H1 (cell line): ENCODE results near the gene NSUN6. TPM values are rescaled to one million over a fixed set of nuclear protein-coding genes. Genes with fewer than 3 reads are reported as not detected.
A peak's percentile ranks its signal among the peaks of the same experiment; 100 is the strongest.

Source experiments
- CTCF ChIA-PET: fragments of 300-600 bp; sonication (Branson Sonifier 250); formaldehyde crosslinking; loops from one replicate; lab custom pipeline; 2021; ENCODE audit not compliant: partially characterized antibody; lab: Charles Lee
- POLR2A ChIA-PET: fragments of 300-600 bp; sonication (Branson Sonifier 250); formaldehyde crosslinking; loops from one replicate; lab custom pipeline; 2021; ENCODE audit warnings: inconsistent platforms; ENCODE audit not compliant: partially characterized antibody; lab: Charles Lee
- DNase-seq, 2 experiments: peaks; one replicate each; pipeline versions ENCODE4 v3.0.0 to v3.0.0-alpha.2; 2010 to 2022; ENCODE audit warnings: low spot score in 2 of 2, low read depth in 1 of 2, mixed read lengths in 1 of 2
- FAIRE-seq: peaks from 2 replicates; lab custom pipeline; 2011; peaks lifted over from hg19 to GRCh38; lab: Jason Lieb, UNC
- H2AFZ ChIP-seq: 2 replicates; pipeline ENCODE4 v1.8.1; 2012; ENCODE audit warnings: low read length, inconsistent platforms
- H2AK5ac ChIP-seq: 2 replicates; pipeline ENCODE4 v1.6.1; 2013; ENCODE audit warnings: low read depth, low read length
- H2BK120ac ChIP-seq: replicated peaks from 2 replicates; pipeline ENCODE3; 2013; ENCODE audit warnings: low read depth, low read length, inconsistent platforms
- H2BK12ac ChIP-seq: 2 replicates; pipeline ENCODE4 v1.6.1; 2013; ENCODE audit warnings: low read depth, low read length
- H2BK15ac ChIP-seq: 2 replicates; pipeline ENCODE4 v1.6.1; 2013; ENCODE audit warnings: low read length
- H2BK20ac ChIP-seq: 2 replicates; pipeline ENCODE4 v1.6.1; 2013; ENCODE audit warnings: low read length
- H2BK5ac ChIP-seq: 2 replicates; pipeline ENCODE4 v1.6.1; 2013; ENCODE audit warnings: low read depth, low read length
- H3K14ac ChIP-seq: 2 replicates; pipeline ENCODE4 v1.6.1; 2013; ENCODE audit warnings: inconsistent platforms; ENCODE audit not compliant: insufficient read length
- H3K18ac ChIP-seq: 2 replicates; pipeline ENCODE4 v1.6.1; 2013; ENCODE audit warnings: low read length; ENCODE audit errors: extremely low read depth
- H3K23ac ChIP-seq: 2 replicates; pipeline ENCODE4 v1.6.1; 2013; ENCODE audit warnings: inconsistent platforms; ENCODE audit not compliant: insufficient read length
- H3K23me2 ChIP-seq: 2 replicates; pipeline ENCODE4 v1.6.1; 2013; ENCODE audit warnings: low read depth, low read length
- H3K27ac ChIP-seq: 2 replicates; pipeline ENCODE4 v1.6.1; 2011; ENCODE audit warnings: low read depth, low read length, inconsistent platforms
- H3K27me3 ChIP-seq, 4 experiments: replicated peaks in 1 of 4; 1 replicate in 1 of 4; 2 replicates in 3 of 4; pipeline versions ENCODE4 v1.6.1 to v1.8.1; 2011 to 2013; ENCODE audit warnings: low read length in 3 of 4, mild to moderate bottlenecking in 3 of 4, inconsistent platforms in 2 of 4, mixed read lengths in 2 of 4, moderate library complexity in 1 of 4; ENCODE audit not compliant: control insufficient read depth in 3 of 4, insufficient read depth in 3 of 4; ENCODE audit errors: extremely low read depth in 1 of 4
- H3K36me3 ChIP-seq, 4 experiments: 2 replicates each; pipeline versions ENCODE4 v1.6.1 to v1.8.1; 2011 to 2013; ENCODE audit warnings: mild to moderate bottlenecking in 4 of 4, low read length in 3 of 4, moderate library complexity in 2 of 4, control low read depth in 1 of 4, inconsistent platforms in 1 of 4; ENCODE audit not compliant: insufficient read depth in 4 of 4, control insufficient read depth in 2 of 4
- H3K4ac ChIP-seq: replicated peaks from 2 replicates; pipeline ENCODE3; 2013; ENCODE audit warnings: low read length, low read depth, mixed read lengths, inconsistent platforms; ENCODE audit not compliant: insufficient read length
- H3K4me1 ChIP-seq, 4 experiments: replicated peaks in 1 of 4; 1 replicate in 1 of 4; 2 replicates in 3 of 4; pipeline versions ENCODE4 v1.6.1 to v1.8.1; 2011 to 2013; ENCODE audit warnings: low read length in 3 of 4, inconsistent platforms in 2 of 4, mixed read lengths in 1 of 4; ENCODE audit not compliant: insufficient read depth in 4 of 4, control insufficient read depth in 3 of 4
- H3K4me2 ChIP-seq, 2 experiments: 2 replicates each; pipeline versions ENCODE4 v1.6.1 to v1.8.1; 2011 to 2013; ENCODE audit warnings: low read depth in 2 of 2, low read length in 2 of 2, control low read depth in 1 of 2, inconsistent platforms in 1 of 2, mild to moderate bottlenecking in 1 of 2; ENCODE audit not compliant: insufficient read depth in 1 of 2
- H3K4me3 ChIP-seq, 4 experiments: fragments of 200-600, 300-600 bp in 1 of 4; sonication (generic), shearing (Covaris generic), sonication (Bioruptor Twin) in 1 of 4; 2 replicates each; pipeline versions ENCODE4 v1.5.1 to v1.8.1; 2011 to 2016; ENCODE audit warnings: low read length in 4 of 4, low read depth in 3 of 4, control low read depth in 2 of 4, inconsistent platforms in 2 of 4, mild to moderate bottlenecking in 2 of 4, mixed read lengths in 1 of 4, moderate library complexity in 1 of 4; ENCODE audit not compliant: insufficient read depth in 2 of 4; ENCODE audit errors: extremely low read depth in 1 of 4
- H3K56ac ChIP-seq: replicated peaks from 2 replicates; pipeline ENCODE3; 2013; ENCODE audit warnings: low read depth, mild to moderate bottlenecking, mixed read lengths, low read length, inconsistent platforms; ENCODE audit not compliant: insufficient read length
- H3K79me1 ChIP-seq: 2 replicates; pipeline ENCODE4 v1.6.1; 2013; ENCODE audit warnings: low read depth, low read length, control low read depth
- H3K79me2 ChIP-seq, 2 experiments: 2 replicates each; pipeline versions ENCODE4 v1.6.1 to v1.8.1; 2012 to 2013; ENCODE audit warnings: low read length in 2 of 2, mild to moderate bottlenecking in 2 of 2, inconsistent platforms in 1 of 2; ENCODE audit not compliant: insufficient read depth in 2 of 2, control insufficient read depth in 1 of 2
- H3K9ac ChIP-seq, 4 experiments: replicated peaks in 1 of 4; 1 replicate in 1 of 4; 2 replicates in 3 of 4; pipeline versions ENCODE4 v1.6.1 to v1.8.1; 2011 to 2013; ENCODE audit warnings: low read depth in 3 of 4, low read length in 3 of 4, control low read depth in 2 of 4, mild to moderate bottlenecking in 2 of 4, moderate library complexity in 2 of 4, inconsistent platforms in 1 of 4; ENCODE audit errors: extremely low read depth in 1 of 4
- H3K9me3 ChIP-seq, 2 experiments: 2 replicates each; pipeline versions ENCODE4 v1.6.1 to v1.8.1; 2012 to 2013; ENCODE audit warnings: mild to moderate bottlenecking in 2 of 2, moderate library complexity in 2 of 2, control low read depth in 1 of 2, inconsistent platforms in 1 of 2, low read depth in 1 of 2, low read length in 1 of 2, mixed read lengths in 1 of 2; ENCODE audit not compliant: insufficient read depth in 2 of 2
- H4K20me1 ChIP-seq, 2 experiments: replicated peaks in 1 of 2; 2 replicates each; pipeline versions ENCODE3 to v1.8.1; 2011 to 2013; ENCODE audit warnings: inconsistent platforms in 2 of 2, low read length in 2 of 2, mild to moderate bottlenecking in 1 of 2; ENCODE audit not compliant: insufficient read depth in 2 of 2, control insufficient read depth in 1 of 2
- H4K5ac ChIP-seq: 2 replicates; pipeline ENCODE4 v1.6.1; 2013; ENCODE audit warnings: low read length, low read depth, mixed read lengths, inconsistent platforms; ENCODE audit not compliant: insufficient read length
- H4K8ac ChIP-seq: 2 replicates; pipeline ENCODE4 v1.8.0; 2013; ENCODE audit warnings: mild to moderate bottlenecking, moderate library complexity, low read length, inconsistent platforms; ENCODE audit not compliant: insufficient read depth; ENCODE audit errors: extremely low read depth
- H4K91ac ChIP-seq: replicated peaks from 2 replicates; pipeline ENCODE3; 2013; ENCODE audit warnings: low read length, mixed read lengths, inconsistent platforms; ENCODE audit not compliant: insufficient read length
- BRCA1 ChIP-seq: IDR thresholded peaks from 2 replicates; pipeline ENCODE4 v1.6.1; 2012; ENCODE audit warnings: low read depth, low read length, improper control_type of control experiment
- CREB1 ChIP-seq: IDR thresholded peaks from 2 replicates; pipeline ENCODE4 v1.6.1; 2012; ENCODE audit warnings: inconsistent platforms
- POLR2A ChIP-seq, 2 experiments: IDR thresholded peaks; 1 replicate in 1 of 2; 2 replicates in 1 of 2; pipeline ENCODE4 v1.6.1; 2011; ENCODE audit warnings: low read depth in 2 of 2, low read length in 2 of 2, mild to moderate bottlenecking in 2 of 2; ENCODE audit errors: control extremely low read depth in 1 of 2
- RAD21 ChIP-seq, 2 experiments: IDR thresholded peaks in 1 of 2; conservative IDR thresholded peaks in 1 of 2; 2 replicates each; pipeline ENCODE4 v1.6.1; 2011; ENCODE audit warnings: low read depth in 2 of 2, low read length in 2 of 2, improper control_type of control experiment in 1 of 2, inconsistent platforms in 1 of 2, mild to moderate bottlenecking in 1 of 2, moderate library complexity in 1 of 2
- SAP30 ChIP-seq: fragments of 300-600 bp; sonication (generic); IDR thresholded peaks from 2 replicates; pipeline ENCODE4 v1.7.1; 2012; ENCODE audit warnings: low read length, moderate library complexity, mild to moderate bottlenecking, inconsistent platforms; ENCODE audit not compliant: insufficient read depth, insufficient replicate concordance
- TAF1 ChIP-seq: IDR thresholded peaks from 2 replicates; pipeline ENCODE4 v1.6.1; 2011; ENCODE audit warnings: mild to moderate bottlenecking, low read depth, low read length
- TBP ChIP-seq: IDR thresholded peaks from 2 replicates; pipeline ENCODE4 v1.6.1; 2011; ENCODE audit warnings: low read depth, low read length, improper control_type of control experiment
- WGBS, 2 experiments: shearing (Covaris generic) in 1 of 2; methylation state at CpG; one replicate each; pipeline versions ENCODE4 v1.1.6 to v1.1.7; 2013 to 2015; ENCODE audit warnings: low lambda C conversion rate in 2 of 2, mixed read lengths in 2 of 2, inconsistent platforms in 1 of 2, low coverage in 1 of 2, missing lambda C conversion rate in 1 of 2; ENCODE audit not compliant: insufficient replicate concordance in 2 of 2, insufficient coverage in 1 of 2, insufficient read length in 1 of 2; ENCODE audit errors: extremely low coverage in 1 of 2, missing lambda C conversion rate in 1 of 2; 5-methylcytosine and 5-hydroxymethylcytosine counted together
- polyA plus RNA-seq, 7 experiments: library from polyadenylated mRNA; depleted of rRNA in 3 of 7; stranded (reverse) in 5 of 7; unstranded in 2 of 7; fragments of >200 nt in 5 of 7; fragments of 200-250 nt in 2 of 7; gene quantifications; 1 replicate in 5 of 7; 2 replicates in 1 of 7; 4 replicates in 1 of 7; pipeline versions ENCODE4 v1.2.1 to v1.2.3, GENCODE V29; 2011 to 2013; ENCODE audit warnings: missing spikeins in 2 of 7, mixed read lengths in 2 of 7
- total RNA-seq: library from RNA; stranded (reverse); fragmentation: NEBNext Ultra II Directional; extraction: Animal tissue kit (Norgen Biotek cat#: 25700); gene quantifications from 2 replicates; pipeline ENCODE4 v1.2.1, GENCODE V29; 2021
- TF ChIP-seq, protein P1 (sequence below), 3 experiments: IDR thresholded peaks; 1 replicate in 2 of 3; 2 replicates in 1 of 3; pipeline versions ENCODE4 v1.5.1 to v1.6.1; 2011; ENCODE audit warnings: low read length in 3 of 3, mild to moderate bottlenecking in 3 of 3, inconsistent platforms in 2 of 3, low read depth in 1 of 3, moderate library complexity in 1 of 3; ENCODE audit not compliant: insufficient read depth in 1 of 3; ENCODE audit errors: control extremely low read depth in 1 of 3

The NSUN6 gene
- total and polyA plus RNA-seq, 2 of the 8 experiments (the other 6 are each of a cell fraction or from before 2014, with no cell fraction given), result 5.9 to 14.4 TPM

DNA sequence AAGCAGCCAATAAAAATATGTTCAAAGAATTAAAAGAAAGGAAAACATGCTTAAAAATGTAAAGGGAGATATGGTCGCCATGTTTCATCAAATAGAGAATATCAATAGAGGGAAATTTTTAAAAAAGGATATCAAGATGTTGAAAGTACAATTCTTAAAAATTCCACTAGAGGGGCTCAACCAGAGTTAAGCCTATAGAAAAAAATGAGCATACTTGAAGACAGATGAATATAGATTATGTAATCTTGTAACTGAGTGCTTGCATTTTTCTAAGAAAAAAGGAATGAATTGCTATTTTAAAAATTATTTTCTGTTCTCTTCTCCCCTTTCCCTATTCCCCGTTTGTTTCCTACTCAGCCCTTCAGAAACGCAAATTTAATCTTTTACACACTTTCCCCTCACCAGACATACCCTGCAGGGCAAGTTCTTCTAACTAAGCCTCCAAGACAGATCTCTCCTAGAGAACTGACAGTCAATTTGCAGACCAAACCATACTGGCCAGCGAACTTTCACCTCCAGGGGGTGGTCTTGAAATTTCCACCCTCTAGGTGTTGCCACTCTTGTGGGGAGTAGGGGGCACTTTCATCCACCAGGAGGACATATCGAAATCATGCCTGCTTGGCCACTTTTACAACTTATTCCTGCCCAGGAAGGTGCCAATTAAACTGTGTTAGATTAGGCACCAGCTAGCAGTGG, 67.7 kb downstream of the NSUN6 start:
- WGBS, 2 experiments, result 83% methylated on average over 5 of the region's 5 CpGs; no CpG with 5 or more reads in 1 of the 2 experiments
- no peaks in the 10 kb centered on the region for H3K79me2 ChIP-seq
- H2BK20ac ChIP-seq, result no peak overlapping the region
- CTCF ChIA-PET, result no interaction called here
- H2AK5ac ChIP-seq, result no peak overlapping the region
- no peaks in the 10 kb centered on the region for H3K27me3 ChIP-seq
- H2BK12ac ChIP-seq, result no peak overlapping the region
- no peaks in the 10 kb centered on the region for H4K20me1 ChIP-seq
- no peak overlapping the region for H3K4ac ChIP-seq
- no peak overlapping the region for H2BK15ac ChIP-seq
- H2AFZ ChIP-seq, result no peak overlapping the region
- peaks cover 0 to 3% (median 0%) of the 10 kb centered on the region in 4 experiments; a peak in 1 of 7 replicates for H3K4me1 ChIP-seq
- H4K8ac ChIP-seq, result no peak overlapping the region
- H3K27ac ChIP-seq, result no peak overlapping the region
- H3K4me3 ChIP-seq, result no peak overlapping the region
- no peaks in the 10 kb centered on the region for H3K23me2 ChIP-seq
- no peaks in the 10 kb centered on the region for H3K79me1 ChIP-seq
- H2BK120ac ChIP-seq, result no peak overlapping the region
- H3K18ac ChIP-seq, result no peak overlapping the region
- no peaks in the 10 kb centered on the region for H3K9me3 ChIP-seq
- no peak for DNase-seq
- no peak overlapping the region for H4K5ac ChIP-seq
- no peak overlapping the region for H3K14ac ChIP-seq
- H3K4me2 ChIP-seq, result no peak overlapping the region
- no peak for FAIRE-seq
- no peak overlapping the region for H2BK5ac ChIP-seq
- H3K56ac ChIP-seq, result no peak overlapping the region
- peaks cover 0 to 10% (median 5%) of the 10 kb centered on the region in 4 experiments; a peak in 4 of 8 replicates for H3K36me3 ChIP-seq
- no peak for TF ChIP-seq CREB1
- no peak for TF ChIP-seq POLR2A (IDR thresholded peaks at IDR 0.05; ENCODE audit: control extremely low read depth in 1 of 2, low read depth in 2 of 2, low read length in 2 of 2)
- no peak for TF ChIP-seq TAF1
- TF ChIP-seq RAD21 (IDR thresholded peaks at IDR 0.05 in 1 of 2, conservative IDR thresholded peaks at IDR 0.05 in 1 of 2; ENCODE audit: low read depth in 2 of 2, low read length in 2 of 2), result no peak
- no peak for TF ChIP-seq TBP
- TF ChIP-seq, protein P1, sequence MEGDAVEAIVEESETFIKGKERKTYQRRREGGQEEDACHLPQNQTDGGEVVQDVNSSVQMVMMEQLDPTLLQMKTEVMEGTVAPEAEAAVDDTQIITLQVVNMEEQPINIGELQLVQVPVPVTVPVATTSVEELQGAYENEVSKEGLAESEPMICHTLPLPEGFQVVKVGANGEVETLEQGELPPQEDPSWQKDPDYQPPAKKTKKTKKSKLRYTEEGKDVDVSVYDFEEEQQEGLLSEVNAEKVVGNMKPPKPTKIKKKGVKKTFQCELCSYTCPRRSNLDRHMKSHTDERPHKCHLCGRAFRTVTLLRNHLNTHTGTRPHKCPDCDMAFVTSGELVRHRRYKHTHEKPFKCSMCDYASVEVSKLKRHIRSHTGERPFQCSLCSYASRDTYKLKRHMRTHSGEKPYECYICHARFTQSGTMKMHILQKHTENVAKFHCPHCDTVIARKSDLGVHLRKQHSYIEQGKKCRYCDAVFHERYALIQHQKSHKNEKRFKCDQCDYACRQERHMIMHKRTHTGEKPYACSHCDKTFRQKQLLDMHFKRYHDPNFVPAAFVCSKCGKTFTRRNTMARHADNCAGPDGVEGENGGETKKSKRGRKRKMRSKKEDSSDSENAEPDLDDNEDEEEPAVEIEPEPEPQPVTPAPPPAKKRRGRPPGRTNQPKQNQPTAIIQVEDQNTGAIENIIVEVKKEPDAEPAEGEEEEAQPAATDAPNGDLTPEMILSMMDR (IDR thresholded peaks at IDR 0.05; ENCODE audit: control extremely low read depth in 1 of 3, insufficient read depth in 1 of 3, low read depth in 1 of 3, low read length in 3 of 3), result peak in 2 of 3 experiments; percentile 28; a peak in 2 of 4 replicates
- TF ChIP-seq SAP30, result no peak
- TF ChIP-seq BRCA1, result no peak
- TF ChIP-seq, all 59 proteins: peak for 1
- POLR2A ChIA-PET, result no interaction called here
- no peak overlapping the region for H3K23ac ChIP-seq
- no peak overlapping the region for H4K91ac ChIP-seq
- no peak overlapping the region for H3K9ac ChIP-seq
